Tibial artery (tissue), 4 donors: ENCODE measurements around the gene STXBP2.

Experiments used
- DNase-seq, 2 donors: peaks; one replicate each; pipeline ENCODE4 v3.0.0-alpha.2; 2019
- H3K27ac ChIP-seq, 2 donors: fragments of 200-600 bp; sonication (generic) in 1 of 2; 1 replicate in 1 of 2; 2 replicates in 1 of 2; pipeline ENCODE4 v1.5.1; 2018 to 2019; ENCODE audit warnings: mild to moderate bottlenecking in 1 of 2
- H3K27me3 ChIP-seq, 2 donors: fragments of 200-600 bp; sonication (generic) in 1 of 2; one replicate each; pipeline versions ENCODE4 v1.5.1 to v1.6.0; 2016 to 2019
- H3K36me3 ChIP-seq, 3 donors: fragments of 200-600 bp; sonication (generic) in 2 of 3; one replicate each; pipeline ENCODE4 v1.5.1; 2016 to 2019; ENCODE audit warnings: mild to moderate bottlenecking in 2 of 3
- H3K4me1 ChIP-seq, 4 donors: fragments of 200-600 bp; sonication (generic) in 2 of 4; 1 replicate in 3 of 4; 2 replicates in 1 of 4; pipeline ENCODE4 v1.5.1; 2016 to 2019
- H3K4me3 ChIP-seq, 2 donors: fragments of 200-600 bp; sonication (generic) in 1 of 2; 1 replicate in 1 of 2; 2 replicates in 1 of 2; pipeline ENCODE4 v1.5.1; 2018 to 2019; ENCODE audit warnings: mild to moderate bottlenecking in 2 of 2
- H3K9me3 ChIP-seq, 3 donors: fragments of 200-600 bp; sonication (generic) in 1 of 3; one replicate each; pipeline ENCODE4 v1.5.1; 2016 to 2019
- intact Hi-C: fragments of 100-400 bp; cut with DNase I; formaldehyde crosslinking; loops from one replicate; pipeline ENCODE4 v1.15.0; 2023; ENCODE audit warnings: low total_unique reads
- TF ChIP-seq, protein P1 (sequence below), 2 experiments: fragments of 200-600 bp in 1 of 2; fragments of 450-650 bp in 1 of 2; IDR thresholded peaks; one replicate each; pipeline ENCODE4 v1.5.1; 2017 to 2019; ENCODE audit warnings: antibody characterized with exemption in 2 of 2, mild to moderate bottlenecking in 1 of 2, moderate library complexity in 1 of 2

STXBP2 gene

GRCh38 chr19:7638802-7639465 is 2.0 kb downstream of the STXBP2 start:
- Histone ChIP-seq H3K27ac (no peak overlapping the region), H3K27me3 (peaks cover 0 to 58% of the 10 kb centered on the region in 2 donors), H3K36me3 (peaks cover 0 to 5% (median 0%) of the 10 kb centered on the region in 3 donors), H3K4me1 (peaks cover 0 to 11% (median 1%) of the 10 kb centered on the region in 4 donors), H3K9me3 (no peaks in the 10 kb centered on the region), H3K4me3 (no peak overlapping the region)
- no peak for DNase-seq
- intact Hi-C loops, result no loop called here
- TF ChIP-seq, protein P1, sequence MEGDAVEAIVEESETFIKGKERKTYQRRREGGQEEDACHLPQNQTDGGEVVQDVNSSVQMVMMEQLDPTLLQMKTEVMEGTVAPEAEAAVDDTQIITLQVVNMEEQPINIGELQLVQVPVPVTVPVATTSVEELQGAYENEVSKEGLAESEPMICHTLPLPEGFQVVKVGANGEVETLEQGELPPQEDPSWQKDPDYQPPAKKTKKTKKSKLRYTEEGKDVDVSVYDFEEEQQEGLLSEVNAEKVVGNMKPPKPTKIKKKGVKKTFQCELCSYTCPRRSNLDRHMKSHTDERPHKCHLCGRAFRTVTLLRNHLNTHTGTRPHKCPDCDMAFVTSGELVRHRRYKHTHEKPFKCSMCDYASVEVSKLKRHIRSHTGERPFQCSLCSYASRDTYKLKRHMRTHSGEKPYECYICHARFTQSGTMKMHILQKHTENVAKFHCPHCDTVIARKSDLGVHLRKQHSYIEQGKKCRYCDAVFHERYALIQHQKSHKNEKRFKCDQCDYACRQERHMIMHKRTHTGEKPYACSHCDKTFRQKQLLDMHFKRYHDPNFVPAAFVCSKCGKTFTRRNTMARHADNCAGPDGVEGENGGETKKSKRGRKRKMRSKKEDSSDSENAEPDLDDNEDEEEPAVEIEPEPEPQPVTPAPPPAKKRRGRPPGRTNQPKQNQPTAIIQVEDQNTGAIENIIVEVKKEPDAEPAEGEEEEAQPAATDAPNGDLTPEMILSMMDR (IDR thresholded peaks at IDR 0.05), result no peak

DNA sequence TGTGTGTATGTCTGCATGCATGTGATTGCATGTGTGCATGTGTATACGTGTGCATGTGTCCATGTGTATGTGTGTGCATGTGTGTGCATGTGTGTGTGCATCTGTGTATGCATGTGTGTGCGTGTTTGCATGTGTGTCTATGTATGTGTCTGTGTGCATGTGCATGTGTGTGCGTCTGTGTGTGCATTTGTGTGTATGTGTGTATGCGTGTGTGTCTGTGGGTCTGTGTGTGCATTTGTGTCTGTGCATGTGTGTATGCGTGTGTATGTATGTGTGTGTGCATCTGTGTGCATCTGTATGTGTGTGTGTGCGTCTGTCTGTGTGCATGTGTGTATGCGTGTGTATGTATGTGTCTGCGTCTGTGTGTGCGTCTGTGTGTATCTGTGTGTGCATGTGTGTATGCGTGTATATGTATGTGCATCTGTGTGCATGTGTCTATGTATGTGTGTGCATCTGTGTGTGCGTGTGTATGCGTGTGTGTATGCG is 3.0 kb downstream of the STXBP2 start:
- Histone ChIP-seq H3K9me3 (no peaks in the 10 kb centered on the region), H3K27ac (no peak overlapping the region), H3K27me3 (peaks cover 0 to 64% of the 10 kb centered on the region in 2 donors), H3K4me1 (peaks cover 0 to 11% (median 1%) of the 10 kb centered on the region in 4 donors), H3K4me3 (no peak overlapping the region), H3K36me3 (peaks cover 0 to 10% (median 0%) of the 10 kb centered on the region in 3 donors)
- TF ChIP-seq, protein P1 (IDR thresholded peaks at IDR 0.05), result no peak
- no peak for DNase-seq
- intact Hi-C loops, result loop anchor here (10.0 kb wide), 1 partner anchor 155 kb away; no protein-coding TSS in a partner anchor

- peaks cover 0 to 63% of the 10 kb centered on the region in 2 donors for H3K27me3 ChIP-seq
- H3K27ac ChIP-seq, result no peak overlapping the region
- H3K4me1 ChIP-seq, result peaks cover 0 to 11% (median 1%) of the 10 kb centered on the region in 4 donors
- TF ChIP-seq, protein P1 (IDR thresholded peaks at IDR 0.05), result no peak
- H3K4me3 ChIP-seq, result no peak overlapping the region
- intact Hi-C loops, result loop anchor here (10.0 kb wide), 1 partner anchor 154 kb away; no protein-coding TSS in a partner anchor
- no peak for DNase-seq
- peaks cover 0 to 14% (median 0%) of the 10 kb centered on the region in 3 donors for H3K36me3 ChIP-seq
- no peaks in the 10 kb centered on the region for H3K9me3 ChIP-seq
Observed at GRCh38 chr19:7640803-7641202, 3.9 kb downstream of the STXBP2 start.

DNA sequence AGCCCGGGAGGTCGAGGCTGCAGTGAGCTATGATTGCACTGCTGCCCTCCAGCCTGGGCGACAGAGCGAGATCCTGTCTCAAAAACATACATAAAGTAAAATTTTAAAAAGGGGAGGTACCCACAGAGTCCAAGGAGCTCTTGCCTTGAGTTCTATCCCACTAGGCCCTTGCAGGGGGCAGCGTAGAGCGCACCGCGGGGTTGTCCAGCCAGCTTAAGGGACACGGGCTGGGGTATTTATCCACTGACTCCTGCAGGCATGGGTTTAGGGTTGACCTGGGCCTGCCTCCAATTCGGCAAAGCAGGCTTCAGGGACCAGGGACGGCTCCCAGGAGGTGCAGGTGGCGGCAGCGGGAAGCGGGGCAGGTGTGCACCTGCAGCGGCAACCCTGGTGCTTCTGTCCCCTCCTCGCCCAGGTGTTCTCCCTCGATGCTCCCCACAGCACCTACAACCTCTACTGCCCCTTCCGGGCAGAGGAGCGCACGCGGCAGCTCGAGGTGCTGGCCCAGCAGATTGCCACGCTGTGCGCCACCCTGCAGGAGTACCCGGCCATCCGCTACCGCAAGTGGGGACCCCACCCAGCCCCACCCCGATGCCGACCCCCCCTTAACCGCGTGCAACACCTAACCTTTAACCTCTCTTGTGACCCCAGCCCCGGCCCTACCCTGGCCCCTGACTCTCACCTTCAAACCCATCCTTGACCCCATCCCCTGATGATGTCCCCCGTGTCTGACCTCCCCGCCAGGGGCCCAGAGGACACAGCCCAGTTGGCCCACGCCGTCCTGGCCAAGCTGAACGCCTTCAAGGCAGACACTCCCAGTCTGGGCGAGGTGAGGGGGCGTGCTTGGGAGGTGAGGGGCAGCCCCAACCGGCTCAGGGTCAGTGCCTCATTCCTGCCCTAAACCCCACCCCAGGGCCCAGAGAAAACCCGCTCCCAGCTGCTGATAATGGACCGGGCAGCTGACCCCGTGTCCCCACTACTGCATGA is 4.7 kb downstream of the STXBP2 start:
- no peak for DNase-seq
- TF ChIP-seq, protein P1 (IDR thresholded peaks at IDR 0.05), result no peak
- intact Hi-C loops, result loop anchor here (10.0 kb wide), 1 partner anchor 153 kb away; no protein-coding TSS in a partner anchor
- H3K27me3 ChIP-seq, result peaks cover 0 to 64% of the 10 kb centered on the region in 2 donors
- H3K4me1 ChIP-seq, result peaks cover 0 to 5% (median 1%) of the 10 kb centered on the region in 4 donors
- H3K4me3 ChIP-seq, result no peak overlapping the region
- no peaks in the 10 kb centered on the region for H3K9me3 ChIP-seq
- no peak overlapping the region for H3K27ac ChIP-seq
- peaks cover 0 to 21% (median 0%) of the 10 kb centered on the region in 3 donors for H3K36me3 ChIP-seq

DNA sequence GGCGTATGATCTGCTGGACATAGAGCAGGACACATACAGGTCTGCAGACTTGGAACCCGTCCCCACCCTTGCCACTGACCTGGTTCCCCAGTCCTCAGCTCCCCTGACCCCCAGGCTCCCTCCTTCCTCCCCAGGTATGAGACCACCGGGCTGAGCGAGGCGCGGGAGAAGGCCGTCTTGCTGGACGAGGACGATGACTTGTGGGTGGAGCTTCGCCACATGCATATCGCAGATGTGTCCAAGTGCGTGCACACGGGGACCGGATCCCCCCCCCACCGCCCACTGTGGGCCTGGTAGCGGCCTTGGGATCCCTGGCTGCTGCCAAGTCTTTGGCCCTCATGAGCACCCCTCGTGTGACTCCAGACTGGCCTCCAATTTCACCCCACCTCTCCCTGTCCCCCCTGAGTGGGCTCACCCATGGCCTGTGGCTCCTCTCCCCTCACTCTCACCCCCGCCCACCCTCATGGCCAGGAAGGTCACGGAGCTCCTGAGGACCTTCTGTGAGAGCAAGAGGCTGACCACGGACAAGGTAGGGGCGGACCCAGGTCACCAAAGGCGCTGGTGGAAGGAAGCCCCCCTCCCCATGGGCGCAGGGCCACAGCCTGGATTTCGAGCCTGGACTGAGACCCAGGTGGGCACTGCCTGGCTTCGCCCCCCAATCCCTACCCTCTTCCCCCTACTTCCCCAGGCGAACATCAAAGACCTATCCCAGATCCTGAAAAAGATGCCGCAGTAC is 5.6 kb downstream of the STXBP2 start:
- no peaks in the 10 kb centered on the region for H3K9me3 ChIP-seq
- TF ChIP-seq, protein P1 (IDR thresholded peaks at IDR 0.05), result no peak
- intact Hi-C loops, result loop anchor here (10.0 kb wide), 1 partner anchor 152 kb away; no protein-coding TSS in a partner anchor
- no peak for DNase-seq
- peaks cover 0 to 27% (median 0%) of the 10 kb centered on the region in 3 donors for H3K36me3 ChIP-seq
- no peak overlapping the region for H3K27ac ChIP-seq
- no peak overlapping the region for H3K4me3 ChIP-seq
- peaks cover 0 to 64% of the 10 kb centered on the region in 2 donors for H3K27me3 ChIP-seq
- no peaks in the 10 kb centered on the region for H3K4me1 ChIP-seq
